GM19455 (cell line): ENCODE results near the gene PLD1.
"Not testable (repeated sequence)": the region's sequence is repeated elsewhere in the genome, so short reads cannot be mapped to it uniquely, and the experiment has no call there.

Experiments
- ATAC-seq: cut with Tn5 transposase; IDR thresholded peaks from one replicate; pipeline ENCODE4 v1.9.1; 2021; ENCODE audit not compliant: unreplicated experiment

The PLD1 gene

GRCh38 chr3:171640520-171641412, 169.5 kb downstream of the PLD1 start:
- ATAC-seq = no peak

- ATAC-seq = no peak
These were observed 173.6 kb downstream of the PLD1 start for GRCh38 chr3:171636666-171637065.

DNA sequence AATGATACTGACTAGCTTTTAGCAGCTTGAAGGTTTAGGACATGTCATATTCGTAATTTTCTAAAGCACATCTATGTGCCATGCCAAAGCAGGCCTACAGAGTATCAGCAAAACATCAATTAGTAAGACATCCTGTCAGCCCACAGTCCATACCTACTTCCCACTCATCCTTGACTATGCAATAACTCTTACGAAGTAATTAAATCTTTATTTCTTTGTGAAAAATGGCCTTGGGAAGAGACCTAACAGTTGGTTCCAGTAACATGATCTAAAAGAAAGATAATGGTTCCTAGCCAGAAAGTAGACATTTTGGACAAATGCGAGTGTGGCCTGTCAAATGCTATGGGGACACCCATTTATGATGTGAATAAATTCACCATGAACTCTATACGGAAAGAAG, 177.5 kb downstream of the PLD1 start:
- ATAC-seq = no peak

DNA sequence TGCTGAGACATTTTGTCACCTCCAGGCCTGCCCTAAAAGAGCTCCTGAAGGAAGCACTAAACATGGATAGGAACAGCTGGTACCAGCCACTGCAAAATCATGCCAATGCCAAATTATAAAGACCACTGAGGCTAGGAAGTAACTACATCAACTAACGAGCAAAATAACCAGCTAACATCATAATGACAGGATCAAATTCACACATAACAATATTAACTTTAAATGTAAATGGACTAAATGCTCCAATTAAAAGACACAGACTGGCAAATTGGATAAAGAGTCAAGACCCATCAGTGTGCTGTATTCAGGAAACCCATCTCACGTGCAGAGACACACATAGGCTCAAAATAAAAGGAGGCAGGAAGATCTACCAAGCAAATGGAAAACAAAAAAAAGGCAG, 183.5 kb downstream of the PLD1 start:
- ATAC-seq = not testable (repeated sequence)

DNA sequence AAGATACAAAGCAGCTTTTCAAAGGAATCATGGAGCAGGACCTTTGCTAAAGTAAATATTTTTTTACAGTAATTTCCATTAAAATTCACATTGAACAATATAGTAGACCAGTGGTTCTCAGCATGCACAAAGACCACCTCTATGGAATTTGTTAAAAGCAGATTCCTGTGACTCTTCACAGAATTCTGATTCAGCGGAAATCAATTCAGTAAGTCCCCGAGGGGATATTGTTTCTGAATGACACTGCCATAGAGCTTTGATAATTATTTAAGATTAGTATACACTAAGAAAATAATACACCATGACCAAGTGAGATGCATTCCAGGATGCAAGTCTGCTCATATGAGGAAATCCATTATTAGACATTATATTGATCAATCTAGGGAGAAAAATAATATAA, 188.2 kb downstream of the PLD1 start:
- ATAC-seq = no peak

GRCh38 chr3:171620825-171621434, 189.4 kb downstream of the PLD1 start:
- ATAC-seq = no peak

- ATAC-seq = no peak
These were observed 193.5 kb downstream of the PLD1 start for GRCh38 chr3:171616798-171617197.

DNA sequence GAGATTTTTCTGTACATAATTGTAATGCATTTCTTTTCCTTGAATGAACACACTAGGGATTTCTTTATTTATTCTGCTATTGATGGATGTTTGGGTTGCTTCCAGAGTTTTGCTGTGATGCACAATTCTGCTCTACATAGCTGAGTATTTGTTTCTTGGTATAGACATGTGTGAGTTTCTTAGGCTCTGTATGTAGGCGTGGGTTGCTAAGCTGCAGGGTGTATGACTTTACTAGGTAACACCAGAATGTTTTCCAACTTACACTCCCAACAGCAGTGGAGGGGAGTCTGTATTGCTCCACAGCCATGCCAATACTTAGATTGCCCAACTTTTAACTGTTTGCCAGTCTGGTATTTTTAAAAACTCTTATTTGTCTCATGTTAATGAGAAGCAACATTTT, 194.6 kb downstream of the PLD1 start:
- no peak for ATAC-seq

DNA sequence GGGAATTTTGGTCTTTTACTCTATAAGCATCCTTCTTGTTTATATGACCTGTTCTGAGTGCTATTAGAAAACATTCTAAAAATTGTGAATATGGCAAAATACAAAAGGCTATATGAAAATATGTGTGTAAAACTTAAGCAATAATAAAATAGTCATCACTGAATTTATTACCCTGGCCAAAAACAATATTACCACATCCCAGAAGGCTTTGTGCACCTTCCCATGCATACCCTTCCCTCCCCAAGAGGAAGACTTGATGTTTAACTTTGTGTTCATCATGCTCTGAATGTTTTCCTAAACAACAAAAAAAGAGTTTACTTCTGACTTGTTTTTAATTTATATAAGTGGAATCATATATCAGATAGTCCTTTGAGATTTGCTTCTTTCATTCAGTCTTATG, 195.0 kb downstream of the PLD1 start:
- ATAC-seq = no peak

- ATAC-seq = no peak
These were observed 195.9 kb downstream of the PLD1 start for GRCh38 chr3:171614318-171614921.

- ATAC-seq = no peak
These were observed 202.8 kb downstream of the PLD1 start for GRCh38 chr3:171607452-171607851.

DNA sequence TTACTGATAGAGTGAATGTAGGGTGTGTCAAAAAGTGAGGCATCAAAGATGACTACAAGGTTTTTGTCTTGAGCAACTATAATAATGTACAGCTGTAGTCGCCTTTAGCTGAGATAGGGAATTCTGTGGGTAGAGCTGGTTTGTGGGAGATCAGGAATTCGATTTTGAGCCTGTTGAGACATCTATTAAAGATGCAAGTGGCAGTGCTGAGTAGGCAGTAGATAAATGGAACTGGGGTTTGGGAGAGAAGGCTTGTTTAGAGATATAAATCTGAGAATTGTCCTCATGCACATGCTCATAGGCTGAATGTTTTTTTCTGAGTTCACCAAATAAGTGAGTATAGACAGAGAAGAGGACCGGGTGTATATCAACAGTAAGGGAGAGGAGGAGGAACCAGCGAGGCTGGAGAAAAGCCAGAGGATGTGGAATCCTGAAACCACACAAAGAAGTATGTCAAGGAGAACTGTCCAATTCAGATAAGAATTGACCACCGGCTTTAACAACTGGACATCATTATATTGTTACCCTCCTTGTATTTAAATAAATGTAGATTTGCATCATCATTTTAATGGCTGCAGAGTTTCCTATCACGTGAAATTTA, 204.0 kb downstream of the PLD1 start:
- no peak for ATAC-seq

GRCh38 chr3:171604370-171604769, 205.9 kb downstream of the PLD1 start:
- no peak for ATAC-seq

DNA sequence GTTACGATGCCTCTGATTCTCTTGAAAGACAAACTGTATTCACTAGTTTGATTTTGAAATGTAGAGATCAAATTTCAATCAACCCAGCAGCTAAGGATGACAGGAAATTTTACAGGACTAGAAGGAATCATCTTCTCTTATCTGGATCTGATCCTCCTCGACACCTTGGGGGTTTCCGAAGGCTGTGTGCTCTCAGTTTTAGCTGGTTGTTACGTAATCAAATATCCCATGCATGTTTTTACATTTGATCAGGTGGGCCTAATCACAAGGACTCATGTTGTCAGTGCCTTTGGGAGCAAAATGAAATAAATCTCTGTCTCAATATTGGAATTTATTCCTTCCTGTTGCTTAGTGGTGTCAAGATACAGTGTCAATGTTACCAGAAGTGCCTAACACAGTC, 208.2 kb downstream of the PLD1 start:
- ATAC-seq = no peak

DNA sequence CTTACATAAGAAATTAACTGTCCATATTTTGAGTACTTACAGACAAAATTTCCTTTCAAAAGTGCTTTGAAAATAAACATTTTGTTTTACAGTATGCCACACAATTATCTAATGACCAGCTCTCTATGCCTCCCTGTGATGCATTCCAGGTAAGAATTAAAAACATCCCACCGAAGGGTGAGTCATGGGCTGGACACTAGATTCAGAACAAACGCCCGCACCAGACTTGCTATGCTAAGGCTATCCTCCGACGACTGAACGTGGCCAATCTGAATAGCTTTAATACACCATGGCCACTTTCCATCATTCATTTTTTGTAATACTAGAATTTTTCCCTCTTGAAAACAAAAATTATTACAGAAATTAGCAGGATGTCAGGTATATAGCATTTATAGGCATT, 210.3 kb downstream of the PLD1 start:
- ATAC-seq = no peak

DNA sequence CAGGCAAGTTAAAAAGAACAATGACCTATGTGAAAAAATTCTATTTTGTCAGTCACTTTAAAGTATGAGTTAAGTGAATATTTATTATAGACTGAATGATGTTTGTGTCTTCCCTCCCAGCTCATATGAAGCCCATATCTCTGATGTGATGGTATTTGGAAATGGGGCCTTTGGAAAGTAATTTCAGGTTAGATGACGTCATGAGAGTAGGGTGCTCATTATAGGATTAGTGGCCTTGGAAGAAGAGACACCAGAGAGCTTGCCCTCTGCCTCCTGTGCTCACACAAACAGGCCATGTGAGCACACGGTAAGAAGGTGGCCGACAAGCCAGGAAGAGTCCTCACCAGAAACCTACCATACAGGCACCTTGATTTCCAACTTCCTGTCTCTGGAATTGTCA, 211.3 kb downstream of the PLD1 start:
- no peak for ATAC-seq

DNA sequence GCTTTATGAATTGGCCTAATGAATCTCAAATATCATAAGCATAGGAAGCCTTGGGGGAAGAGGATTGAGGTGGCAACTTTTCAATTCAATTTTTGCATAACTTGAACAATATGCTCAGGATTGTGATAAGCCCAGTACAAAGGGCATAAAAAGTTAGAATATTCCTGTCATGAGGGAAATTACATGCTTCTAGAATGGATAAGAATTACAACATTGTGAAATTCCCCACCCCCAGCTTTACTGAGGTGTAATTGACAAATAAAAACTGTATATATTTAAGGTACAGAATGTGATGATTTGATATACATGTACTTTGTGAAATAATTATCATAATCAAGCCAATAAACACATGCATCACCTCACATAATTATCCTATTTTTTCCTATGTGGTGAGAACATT, 217.5 kb downstream of the PLD1 start:
- no peak for ATAC-seq

GRCh38 chr3:171591070-171591469, 219.2 kb downstream of the PLD1 start:
- ATAC-seq = no peak

- no peak for ATAC-seq
These were observed 224.0 kb downstream of the PLD1 start for GRCh38 chr3:171586274-171586673.

- no peak for ATAC-seq
These were observed 225.2 kb downstream of the PLD1 start for GRCh38 chr3:171585039-171585438.

DNA sequence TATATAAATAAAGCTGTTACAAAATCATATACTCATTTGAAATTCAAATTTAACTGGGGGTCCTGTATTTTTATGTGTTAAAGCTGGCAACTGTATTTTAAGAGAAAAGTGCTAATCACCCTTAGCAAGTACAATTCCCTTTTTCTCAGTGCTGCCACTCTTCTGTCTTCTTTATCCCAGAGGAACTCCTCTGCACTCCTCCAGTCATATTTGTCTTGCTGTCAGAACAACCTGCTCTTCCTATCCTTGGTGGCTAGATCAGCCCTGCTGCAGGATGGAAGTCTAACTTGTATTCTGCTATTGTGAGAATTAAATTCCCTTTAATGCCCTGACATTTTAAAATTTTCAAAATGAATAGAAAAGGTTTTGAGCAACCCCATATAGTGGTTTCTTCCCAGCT, 226.2 kb downstream of the PLD1 start:
- ATAC-seq = no peak
